Osteocyte (in vitro differentiated cells): ENCODE results near the gene SOAT2. TPM values are rescaled to one million over a fixed set of nuclear protein-coding genes. Genes with fewer than 3 reads are reported as not detected.
"Not testable (repeated sequence)": the region's sequence is repeated elsewhere in the genome, so short reads cannot be mapped to it uniquely, and the experiment has no call there.

Experiments used
- DNase-seq: peaks from one replicate; pipeline ENCODE4 v3.0.0; 2021; ENCODE audit warnings: mixed read lengths; ENCODE audit not compliant: unreplicated experiment; ENCODE audit errors: extremely low spot score
- H3K27ac Mint-ChIP-seq: one replicate; pipeline ENCODE4 v1.8.0; 2021; ENCODE audit warnings: mild to moderate bottlenecking, mixed read lengths; ENCODE audit not compliant: unreplicated experiment
- H3K27me3 Mint-ChIP-seq: one replicate; pipeline ENCODE4 v1.8.0; 2021; ENCODE audit warnings: mixed read lengths; ENCODE audit not compliant: unreplicated experiment
- H3K36me3 Mint-ChIP-seq: one replicate; pipeline ENCODE4 v1.8.0; 2021; ENCODE audit warnings: mixed read lengths; ENCODE audit not compliant: unreplicated experiment
- H3K4me1 Mint-ChIP-seq: one replicate; pipeline ENCODE4 v1.8.0; 2021; ENCODE audit warnings: mixed read lengths; ENCODE audit not compliant: unreplicated experiment
- H3K4me3 Mint-ChIP-seq: one replicate; pipeline ENCODE4 v1.8.0; 2021; ENCODE audit warnings: mild to moderate bottlenecking, moderate library complexity, mixed read lengths; ENCODE audit not compliant: unreplicated experiment
- H3K9me3 Mint-ChIP-seq: one replicate; pipeline ENCODE4 v1.8.0; 2021; ENCODE audit warnings: mixed read lengths; ENCODE audit not compliant: unreplicated experiment
- total RNA-seq: library from RNA; stranded (reverse); gene quantifications from 2 replicates; pipeline ENCODE4 v1.2.1, GENCODE V29; 2021
- TF ChIP-seq, protein P1 (sequence below): fragments of 200-600 bp; sonication (generic); IDR thresholded peaks from 2 replicates; pipeline ENCODE4 v1.5.0; 2021; ENCODE audit warnings: antibody characterized with exemption, mild to moderate bottlenecking, moderate library complexity

SOAT2 gene
- total RNA-seq, 1 donor from 2014 or later: not detected

DNA sequence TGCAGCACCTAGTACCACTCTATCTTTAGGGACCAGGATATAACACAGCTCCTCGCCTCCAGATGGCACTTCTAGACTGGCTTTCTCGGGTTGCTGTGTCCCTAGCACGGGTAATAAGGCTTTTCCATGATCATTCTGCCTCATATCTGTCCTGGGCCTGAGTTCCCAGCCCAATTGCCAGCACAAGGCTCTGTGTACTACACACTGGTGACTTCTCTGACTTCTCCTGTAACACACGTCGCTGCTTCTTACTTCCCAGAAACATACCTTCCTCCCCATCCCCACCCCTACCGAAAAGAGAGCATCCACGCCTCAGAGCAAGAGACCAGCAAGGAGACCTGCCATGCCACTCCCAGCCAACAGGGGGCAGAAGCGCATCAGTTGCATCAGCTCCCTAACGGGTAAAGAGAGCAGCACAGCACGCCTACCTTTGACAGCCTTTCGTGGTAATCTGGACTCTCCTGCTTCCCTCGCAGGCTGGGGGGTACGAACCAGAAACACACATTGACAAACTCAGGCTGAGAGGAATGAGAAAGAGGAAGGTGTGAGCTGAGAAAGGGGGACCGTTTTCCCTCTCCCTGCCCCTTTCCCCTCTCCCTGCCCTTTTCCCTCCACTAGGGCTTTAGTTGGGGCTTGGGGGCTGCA is 56.0 kb downstream of the SOAT2 start:
- H3K4me3 Mint-ChIP-seq: no peak overlapping the region
- peaks cover 7% of the 10 kb centered on the region for H3K36me3 Mint-ChIP-seq
- no peaks in the 10 kb centered on the region for H3K9me3 Mint-ChIP-seq
- peak; percentile 93 for DNase-seq
- TF ChIP-seq, protein P1, sequence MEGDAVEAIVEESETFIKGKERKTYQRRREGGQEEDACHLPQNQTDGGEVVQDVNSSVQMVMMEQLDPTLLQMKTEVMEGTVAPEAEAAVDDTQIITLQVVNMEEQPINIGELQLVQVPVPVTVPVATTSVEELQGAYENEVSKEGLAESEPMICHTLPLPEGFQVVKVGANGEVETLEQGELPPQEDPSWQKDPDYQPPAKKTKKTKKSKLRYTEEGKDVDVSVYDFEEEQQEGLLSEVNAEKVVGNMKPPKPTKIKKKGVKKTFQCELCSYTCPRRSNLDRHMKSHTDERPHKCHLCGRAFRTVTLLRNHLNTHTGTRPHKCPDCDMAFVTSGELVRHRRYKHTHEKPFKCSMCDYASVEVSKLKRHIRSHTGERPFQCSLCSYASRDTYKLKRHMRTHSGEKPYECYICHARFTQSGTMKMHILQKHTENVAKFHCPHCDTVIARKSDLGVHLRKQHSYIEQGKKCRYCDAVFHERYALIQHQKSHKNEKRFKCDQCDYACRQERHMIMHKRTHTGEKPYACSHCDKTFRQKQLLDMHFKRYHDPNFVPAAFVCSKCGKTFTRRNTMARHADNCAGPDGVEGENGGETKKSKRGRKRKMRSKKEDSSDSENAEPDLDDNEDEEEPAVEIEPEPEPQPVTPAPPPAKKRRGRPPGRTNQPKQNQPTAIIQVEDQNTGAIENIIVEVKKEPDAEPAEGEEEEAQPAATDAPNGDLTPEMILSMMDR: peak; percentile 94
- H3K27me3 Mint-ChIP-seq: no peaks in the 10 kb centered on the region
- H3K27ac Mint-ChIP-seq: peak overlapping the region; percentile 38
- peaks cover 6% of the 10 kb centered on the region for H3K4me1 Mint-ChIP-seq

DNA sequence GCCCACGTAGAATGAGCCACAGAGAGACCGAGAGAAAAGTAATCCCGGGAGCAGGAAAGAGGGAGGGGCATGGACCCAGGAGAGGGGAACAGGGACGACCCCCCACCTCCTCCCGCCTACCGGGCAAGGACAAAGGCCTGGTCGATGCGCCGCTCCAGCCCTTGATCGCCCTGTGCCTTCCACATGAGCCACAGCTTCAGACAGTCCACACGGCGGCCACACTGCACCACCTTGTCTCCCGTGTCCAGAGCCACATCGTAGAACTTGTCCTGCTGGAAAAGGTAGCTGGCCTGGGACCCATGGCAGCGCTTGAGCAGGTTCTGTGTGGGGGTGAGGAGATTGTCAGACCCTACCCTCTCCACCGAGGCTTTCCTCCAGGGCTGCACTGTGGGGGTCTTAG is 56.7 kb downstream of the SOAT2 start:
- Mint-ChIP-seq H3K27ac (no peak overlapping the region), H3K4me3 (no peak overlapping the region), H3K36me3 (peaks cover 13% of the 10 kb centered on the region), H3K9me3 (no peaks in the 10 kb centered on the region), H3K27me3 (no peaks in the 10 kb centered on the region), H3K4me1 (peaks cover 6% of the 10 kb centered on the region)
- TF ChIP-seq, protein P1: no peak
- DNase-seq: peak; percentile 79

DNA sequence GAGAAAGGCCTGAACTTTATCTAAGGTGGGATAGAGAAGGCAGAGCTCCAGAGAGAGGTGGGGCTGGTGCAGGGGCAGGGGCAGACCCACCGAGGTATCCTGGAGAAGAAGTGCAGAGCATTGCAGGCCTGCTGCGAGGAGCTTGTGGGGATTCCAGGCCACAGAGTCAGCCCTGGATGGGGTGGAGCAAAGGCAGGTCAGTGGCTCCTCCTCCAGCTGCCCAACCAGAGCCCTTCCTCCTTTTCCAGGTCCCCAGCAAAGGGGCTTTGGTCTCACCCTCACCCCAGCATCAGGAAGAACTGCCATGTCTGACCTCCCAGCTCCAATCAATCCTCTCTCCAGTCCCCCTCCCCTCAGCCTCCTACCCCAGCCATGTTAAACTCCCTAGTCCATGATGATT is 57.4 kb downstream of the SOAT2 start:
- H3K27ac Mint-ChIP-seq: no peak overlapping the region
- H3K27me3 Mint-ChIP-seq: no peaks in the 10 kb centered on the region
- no peaks in the 10 kb centered on the region for H3K9me3 Mint-ChIP-seq
- TF ChIP-seq, protein P1: no peak
- peaks cover 4% of the 10 kb centered on the region for H3K4me1 Mint-ChIP-seq
- H3K36me3 Mint-ChIP-seq: peaks cover 14% of the 10 kb centered on the region
- DNase-seq: peak; percentile 73
- H3K4me3 Mint-ChIP-seq: no peak overlapping the region

DNA sequence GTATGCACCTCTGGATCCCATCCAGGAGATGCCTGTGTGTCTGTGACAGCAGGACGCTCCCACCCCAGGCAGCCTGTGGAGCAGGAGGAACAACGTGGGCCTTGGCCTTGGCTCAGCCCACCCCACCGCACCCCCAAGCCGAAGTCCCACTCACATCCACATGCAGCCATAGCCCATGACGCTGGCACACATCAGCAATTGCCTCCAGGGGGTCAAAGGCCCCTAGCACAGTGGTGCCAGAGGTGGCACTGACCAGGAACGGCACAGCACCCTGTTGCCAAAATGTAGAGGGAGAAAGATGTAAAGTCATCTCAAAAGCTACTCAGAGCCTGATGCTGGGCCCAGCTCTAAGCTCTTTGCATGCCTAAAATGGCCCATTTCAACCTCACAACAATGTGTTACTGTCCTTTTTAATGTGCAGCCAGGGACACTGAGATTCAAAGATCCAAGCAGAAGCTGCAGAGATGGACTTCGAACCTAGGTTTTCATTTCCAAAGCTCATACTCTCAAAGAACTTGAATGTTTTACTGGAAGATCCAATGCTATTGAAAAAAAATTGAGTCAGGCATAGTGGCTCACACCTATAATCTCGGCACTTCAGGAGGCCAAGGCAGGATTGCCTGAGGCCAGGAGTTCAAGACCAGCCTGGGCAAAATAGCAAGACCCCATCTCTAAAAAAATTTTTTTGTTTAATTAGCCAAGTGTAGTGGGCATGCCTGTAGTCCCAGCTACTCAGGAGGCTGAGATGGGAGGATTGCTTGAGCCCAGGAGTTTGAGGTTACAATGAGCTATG is 58.0 kb downstream of the SOAT2 start:
- Mint-ChIP-seq H3K4me1 (peaks cover 4% of the 10 kb centered on the region), H3K36me3 (peaks cover 17% of the 10 kb centered on the region), H3K27ac (no peak overlapping the region), H3K9me3 (no peaks in the 10 kb centered on the region), H3K4me3 (no peak overlapping the region), H3K27me3 (no peaks in the 10 kb centered on the region)
- TF ChIP-seq, protein P1: no peak
- peak; percentile 65 for DNase-seq

DNA sequence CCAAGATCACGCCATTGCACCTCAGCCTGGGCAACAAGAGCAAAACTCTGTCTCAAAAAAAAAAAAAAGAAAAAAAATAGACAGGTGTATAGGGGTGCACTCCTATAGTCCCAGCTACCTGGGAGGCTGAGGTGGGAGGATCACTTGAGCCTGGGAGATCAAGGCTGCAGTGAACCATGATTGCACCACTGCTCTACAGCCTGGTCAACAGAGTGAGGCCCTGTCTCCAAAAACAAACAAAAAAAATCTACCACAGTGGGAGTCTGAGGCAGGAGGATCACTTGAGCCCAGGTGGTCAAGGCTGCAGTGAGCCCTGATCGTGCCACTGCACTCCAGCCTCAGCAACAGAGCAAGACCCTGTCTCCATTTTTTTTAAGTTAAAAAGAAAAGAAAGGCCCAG is 59.7 kb downstream of the SOAT2 start:
- not testable (repeated sequence) for H3K27me3 Mint-ChIP-seq, DNase-seq, H3K4me3 Mint-ChIP-seq, H3K27ac Mint-ChIP-seq, H3K9me3 Mint-ChIP-seq, H3K4me1 Mint-ChIP-seq
- H3K36me3 Mint-ChIP-seq: peaks cover 16% of the 10 kb centered on the region
